Erythroblast (primary cell): Measurements from ENCODE around the gene PRPSAP1.

Source experiments
- GATA1 ChIP-seq: IDR thresholded peaks from 2 replicates; pipeline ENCODE4 v1.6.1; 2011; ENCODE audit warnings: low read depth, mild to moderate bottlenecking, control low read depth, low read length, moderate library complexity
- POLR2A ChIP-seq: IDR thresholded peaks from 2 replicates; pipeline ENCODE4 v1.6.1; 2011; ENCODE audit warnings: mild to moderate bottlenecking, low read length

GRCh38 chr17:76270127-76270592 lies 83.6 kb downstream of the PRPSAP1 start:
- TF ChIP-seq POLR2A (no peak), GATA1 (no peak)
